Fibroblast of villous mesenchyme (primary cell): ENCODE data around the gene RBFOX2. TPM values are rescaled to one million over a fixed set of nuclear protein-coding genes. Genes with fewer than 3 reads are reported as not detected.
"Not testable (repeated sequence)": the region's sequence is repeated elsewhere in the genome, so short reads cannot be mapped to it uniquely, and the experiment has no call there.

Experiments
- DNase-seq: peaks from one replicate; pipeline ENCODE4 v3.0.0-alpha.2; 2010; ENCODE audit warnings: low read depth
- H3K4me3 ChIP-seq: 2 replicates; pipeline ENCODE4 v1.5.1; 2011; ENCODE audit warnings: low read depth, mild to moderate bottlenecking, low read length
- CTCF ChIP-seq: IDR thresholded peaks from 2 replicates; pipeline ENCODE4 v1.5.1; 2012; ENCODE audit warnings: low read depth, mild to moderate bottlenecking, low read length; ENCODE audit not compliant: insufficient read depth
- total RNA-seq: library from RNA; depleted of rRNA; stranded (reverse); fragments of >200 nt; gene quantifications from 2 replicates; pipeline ENCODE4 v1.2.3, GENCODE V29; 2012

RBFOX2 gene
- total RNA-seq: 160 and 174 TPM in 2 replicates

- peak within 1 kb of the TSS; percentile 96 for H3K4me3 ChIP-seq
- TF ChIP-seq CTCF: no peak
- peak; percentile 97 for DNase-seq
These were observed at the start of gene RBFOX2 for GRCh38 chr22:36028646-36029405. Gene RBFOX2, minus strand, starts transcription at chr22:36028824. Its CDS starts 399 bp downstream, at chr22:36028425.

- no peak for TF ChIP-seq CTCF
- peak; percentile 40 for DNase-seq
- no peak overlapping the region for H3K4me3 ChIP-seq
These were observed 48.6 kb upstream of the RBFOX2 start for GRCh38 chr22:36077271-36077670.

GRCh38 chr22:36075724-36076123 is 47.1 kb upstream of the RBFOX2 start:
- TF ChIP-seq CTCF: no peak
- DNase-seq: no peak
- no peak overlapping the region for H3K4me3 ChIP-seq

- DNase-seq: no peak
- no peak overlapping the region for H3K4me3 ChIP-seq
- TF ChIP-seq CTCF: no peak
These were observed 46.6 kb upstream of the RBFOX2 start for GRCh38 chr22:36075230-36075629.

GRCh38 chr22:36073476-36073875 is 44.9 kb upstream of the RBFOX2 start:
- H3K4me3 ChIP-seq: no peak overlapping the region
- no peak for TF ChIP-seq CTCF
- DNase-seq: peak; percentile 51

- H3K4me3 ChIP-seq, DNase-seq: not testable (repeated sequence)
These were observed 42.0 kb upstream of the RBFOX2 start for GRCh38 chr22:36070645-36071044.

- TF ChIP-seq CTCF: no peak
- DNase-seq: no peak
- no peak overlapping the region for H3K4me3 ChIP-seq
These were observed 40.7 kb upstream of the RBFOX2 start for GRCh38 chr22:36069368-36069767.
